ENCODE measurements around the gene ISG20L2.
"Not testable (repeated sequence)": the region's sequence is repeated elsewhere in the genome, so short reads cannot be mapped to it uniquely, and the experiment has no call there.

Gene ISG20L2, protein sequence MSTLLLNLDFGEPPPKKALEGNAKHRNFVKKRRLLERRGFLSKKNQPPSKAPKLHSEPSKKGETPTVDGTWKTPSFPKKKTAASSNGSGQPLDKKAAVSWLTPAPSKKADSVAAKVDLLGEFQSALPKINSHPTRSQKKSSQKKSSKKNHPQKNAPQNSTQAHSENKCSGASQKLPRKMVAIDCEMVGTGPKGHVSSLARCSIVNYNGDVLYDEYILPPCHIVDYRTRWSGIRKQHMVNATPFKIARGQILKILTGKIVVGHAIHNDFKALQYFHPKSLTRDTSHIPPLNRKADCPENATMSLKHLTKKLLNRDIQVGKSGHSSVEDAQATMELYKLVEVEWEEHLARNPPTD

DNA sequence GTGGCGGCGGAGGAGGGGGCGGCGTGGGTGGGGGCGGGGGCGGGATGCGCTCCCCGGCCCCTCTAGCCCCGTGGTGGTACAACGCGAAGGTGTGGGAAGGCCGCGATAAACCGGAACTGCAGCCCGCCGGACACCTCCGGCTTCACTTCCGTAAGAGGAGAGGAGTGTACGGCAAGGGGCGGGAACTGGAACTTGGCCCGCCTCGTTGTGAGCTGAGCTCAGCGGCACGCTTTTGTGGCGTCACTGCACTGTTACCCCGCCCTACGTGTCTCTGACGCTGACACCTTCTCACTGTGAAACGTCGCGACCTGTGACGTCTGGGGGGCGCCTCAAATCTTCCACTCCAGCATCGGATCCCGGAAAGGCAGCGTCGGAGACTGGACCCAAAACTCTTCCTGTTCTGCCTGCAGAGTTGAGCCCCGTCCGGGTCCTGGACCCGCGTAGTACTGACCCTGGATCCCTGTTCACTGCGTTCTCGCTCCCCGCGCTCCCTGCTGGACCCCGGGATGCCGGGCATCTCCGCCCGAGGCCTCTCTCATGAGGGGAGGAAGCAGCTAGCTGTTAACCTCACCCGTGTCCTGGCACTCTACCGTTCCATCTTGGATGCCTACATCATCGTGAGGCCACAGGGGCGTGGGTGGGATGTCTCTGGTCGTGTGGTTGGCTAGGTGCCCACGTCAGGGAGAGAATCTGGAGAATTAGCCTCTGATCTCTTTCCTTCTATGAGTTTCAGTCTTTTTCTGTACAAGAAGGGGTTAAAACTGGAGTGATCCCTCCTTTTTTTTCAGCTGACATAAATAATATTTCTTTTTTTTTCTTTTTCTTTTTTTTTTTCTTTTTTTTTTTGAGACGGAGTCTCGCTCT is at the start of gene ISG20L2:
ISG20L2 (minus strand) TSS at position 168 of the 864 bp plus-strand sequence. CDS start 1,114 bp downstream, outside the sequence.
- DNase-seq = peak; percentile 97

DNA sequence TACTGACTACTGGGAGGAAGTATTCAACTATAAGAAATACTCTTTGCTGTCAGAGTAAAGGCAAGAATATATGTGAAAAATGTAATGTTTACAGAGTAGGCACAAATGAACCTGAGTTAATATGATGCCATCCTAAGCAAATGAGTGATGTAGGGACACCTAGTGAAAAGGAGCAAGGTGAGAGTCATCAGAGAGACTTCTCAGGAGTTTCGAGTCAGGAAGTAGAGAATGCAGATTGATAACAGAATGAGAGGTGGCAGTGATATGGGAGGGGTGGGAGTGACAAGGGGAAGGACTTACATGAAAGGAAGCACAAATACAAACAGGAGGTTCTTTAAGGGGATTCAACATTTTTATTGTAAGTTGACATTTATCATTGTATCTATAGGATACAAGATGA is 49.0 kb upstream of the ISG20L2 start:
- DNase-seq = no peak

DNA sequence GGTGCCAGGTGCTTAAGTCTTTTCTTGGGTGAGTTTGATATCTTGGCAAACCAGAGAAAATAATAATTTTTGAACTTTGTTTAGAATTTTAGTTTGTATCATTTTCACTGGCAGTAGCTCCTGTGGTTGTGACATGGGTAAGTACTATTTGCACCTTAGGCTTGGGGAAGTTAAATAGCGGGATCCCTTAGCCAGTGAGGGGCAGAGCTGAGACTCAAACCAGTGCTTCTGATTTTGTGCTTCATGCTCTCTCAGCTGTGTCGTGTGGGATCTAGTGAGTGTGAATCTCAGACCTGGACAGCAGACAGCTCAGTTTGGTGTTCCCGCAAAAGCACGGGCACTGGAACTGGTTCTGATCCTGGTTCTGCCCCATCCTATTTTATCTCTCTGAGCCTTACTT is 48.4 kb upstream of the ISG20L2 start:
- no peak for DNase-seq

DNA sequence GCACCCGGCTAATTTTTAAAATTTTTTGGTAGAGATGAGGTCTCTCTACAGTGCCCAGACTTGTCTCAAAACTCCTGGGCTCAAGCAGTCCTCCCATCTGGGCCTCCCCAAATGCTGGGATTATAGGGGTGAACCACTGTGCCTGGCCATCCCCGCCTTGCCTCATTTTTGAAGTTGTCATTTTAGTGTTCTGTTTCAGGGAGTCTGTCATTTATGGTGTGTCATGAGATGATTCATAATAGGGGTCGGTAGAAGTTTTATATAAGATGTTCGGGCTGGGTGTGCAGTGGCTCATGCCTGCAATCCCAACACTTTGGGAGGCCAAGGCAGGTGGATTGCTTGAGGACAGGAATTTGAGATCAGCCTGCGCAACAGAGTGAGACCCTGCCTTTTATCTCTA is 47.2 kb upstream of the ISG20L2 start:
- DNase-seq = no peak

DNA sequence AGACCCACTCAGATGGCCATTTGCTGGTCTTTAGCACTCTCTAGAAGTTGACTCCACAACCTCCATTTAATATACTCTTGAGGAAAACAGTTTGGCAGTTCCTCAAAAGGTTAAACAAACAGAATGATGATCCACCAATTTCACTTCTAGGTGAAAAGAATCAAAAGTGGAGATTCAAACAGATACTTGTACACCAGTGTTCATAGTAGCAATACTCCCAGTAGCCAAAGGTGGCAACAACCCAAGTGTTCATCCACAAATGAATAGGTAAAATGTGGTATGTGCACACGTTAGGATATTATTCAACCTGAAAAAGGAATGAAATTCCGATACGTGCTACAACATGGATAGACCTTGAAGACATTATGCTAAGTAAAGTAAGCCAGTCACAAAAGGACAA is 45.0 kb upstream of the ISG20L2 start:
- no peak for DNase-seq

DNA sequence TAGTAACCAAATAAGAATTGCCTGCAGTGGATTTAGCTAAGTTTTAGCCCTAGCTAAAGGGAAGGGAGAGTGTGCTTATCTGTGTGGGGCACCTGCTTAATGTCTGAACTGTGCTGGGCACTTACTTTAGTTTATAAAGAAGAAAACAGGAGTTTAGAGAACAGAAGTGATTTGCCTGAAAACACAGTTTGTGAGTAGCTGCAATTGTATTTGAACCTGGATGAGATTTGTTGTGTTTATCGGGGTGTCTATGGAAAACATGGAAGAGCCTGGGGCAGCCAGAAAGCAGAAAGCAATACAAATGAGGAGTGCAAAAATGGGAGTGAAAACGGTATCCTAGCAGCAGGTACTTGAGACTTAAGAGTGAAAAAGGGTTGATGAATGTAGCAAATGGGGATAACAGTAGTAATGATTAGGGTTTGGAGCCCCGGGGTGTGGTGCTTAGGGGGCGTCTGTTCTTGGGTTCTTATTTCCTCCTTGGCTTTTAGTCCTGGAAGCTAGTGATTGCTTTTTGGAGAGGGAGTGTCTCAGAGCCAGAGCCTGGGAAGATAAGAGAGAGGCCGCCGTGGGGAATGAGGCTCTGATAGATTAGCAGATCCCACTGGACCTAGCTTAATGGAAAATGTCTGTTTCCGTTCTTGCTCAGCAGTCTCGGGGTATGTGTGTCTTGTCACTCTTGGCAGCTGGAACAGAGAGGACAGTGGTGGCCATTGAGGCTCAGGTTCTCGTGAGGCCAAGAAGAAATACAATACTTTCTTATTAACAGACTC is 44.3 kb upstream of the ISG20L2 start:
- DNase-seq = no peak

DNA sequence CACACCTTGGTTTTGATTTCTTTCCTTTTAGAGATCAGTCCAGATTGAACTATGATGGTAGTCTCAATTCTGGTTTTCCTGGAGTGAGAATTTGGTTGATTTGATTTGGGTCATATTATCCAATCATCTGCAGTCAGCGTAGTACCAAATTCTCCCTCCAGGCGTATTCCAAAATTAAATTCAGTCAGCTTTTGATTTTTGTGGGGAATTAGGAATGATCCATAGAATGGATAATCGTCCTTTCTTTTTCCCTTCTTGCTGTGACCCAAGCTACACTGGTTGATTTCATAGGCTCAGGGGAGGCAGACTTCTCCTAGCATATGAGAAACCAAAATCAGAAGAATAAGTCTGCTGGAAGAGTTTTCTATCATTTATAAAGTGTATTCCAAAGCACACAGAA is 43.7 kb upstream of the ISG20L2 start:
- DNase-seq = no peak

DNA sequence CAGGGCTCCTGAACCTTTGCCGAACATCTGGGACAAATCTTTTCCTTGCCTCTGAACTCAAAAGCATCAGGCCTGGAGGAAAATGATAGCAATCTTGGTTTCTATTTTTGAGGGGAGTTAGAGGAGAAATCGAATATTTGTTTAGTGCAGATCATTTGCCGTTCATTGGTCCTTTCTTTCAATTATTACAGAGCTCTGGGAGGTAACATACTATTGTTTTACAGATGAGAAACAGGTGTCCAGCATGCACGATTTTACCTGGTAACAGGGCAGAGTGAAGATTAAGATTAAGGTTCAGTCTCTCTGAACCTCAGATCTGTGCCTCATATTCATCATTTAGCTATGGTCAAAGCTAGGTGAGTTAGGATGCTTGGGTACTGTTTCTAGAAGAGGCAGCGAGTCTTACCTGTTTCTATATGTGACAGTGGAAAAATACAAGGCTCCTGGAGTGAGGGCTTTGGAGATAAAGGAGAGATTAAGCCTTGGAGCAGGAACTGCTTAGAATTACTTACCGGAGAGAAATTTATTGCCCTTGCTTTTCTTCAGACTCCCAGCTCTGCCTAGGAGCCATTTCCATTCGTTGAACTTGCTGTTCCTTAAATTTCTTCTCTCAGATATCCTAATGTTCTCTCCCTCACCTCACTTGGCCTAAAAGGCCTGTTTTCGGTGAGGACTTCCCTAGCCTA is 40.2 kb upstream of the ISG20L2 start:
- DNase-seq = no peak

DNA sequence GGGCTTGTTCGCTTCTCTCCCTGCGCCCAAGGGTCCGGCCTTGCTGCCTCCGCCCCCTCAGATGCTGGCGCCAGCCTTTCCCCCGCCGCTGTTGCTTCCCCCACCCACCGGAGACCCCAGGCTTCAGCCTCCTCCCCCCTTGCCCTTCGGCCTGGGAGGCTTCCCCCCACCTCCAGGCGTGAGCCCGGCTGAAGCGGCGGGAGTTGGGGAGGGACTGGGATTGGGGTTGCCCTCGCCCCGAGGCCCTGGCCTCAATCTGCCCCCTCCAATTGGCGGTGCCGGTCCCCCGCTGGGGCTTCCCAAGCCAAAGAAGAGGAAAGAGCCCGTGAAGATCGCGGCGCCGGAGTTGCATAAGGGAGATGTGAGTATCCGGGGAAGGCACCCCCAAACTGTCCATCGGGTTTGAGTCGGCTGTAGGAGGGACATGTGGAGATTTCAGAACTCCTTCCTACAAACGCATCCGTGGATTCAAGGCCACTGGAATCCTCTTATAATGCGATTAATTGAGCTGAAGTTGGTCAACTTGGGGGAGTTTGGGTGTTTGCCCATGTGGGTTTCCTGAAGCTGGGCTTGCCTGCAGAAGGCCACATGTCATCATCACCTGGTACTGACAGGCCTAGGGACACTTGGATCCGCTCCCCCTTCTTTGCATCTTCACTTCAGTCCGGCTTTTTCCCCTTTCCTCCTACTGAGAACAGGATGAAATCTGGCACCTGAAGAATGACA is 39.5 kb upstream of the ISG20L2 start:
- DNase-seq = no peak

DNA sequence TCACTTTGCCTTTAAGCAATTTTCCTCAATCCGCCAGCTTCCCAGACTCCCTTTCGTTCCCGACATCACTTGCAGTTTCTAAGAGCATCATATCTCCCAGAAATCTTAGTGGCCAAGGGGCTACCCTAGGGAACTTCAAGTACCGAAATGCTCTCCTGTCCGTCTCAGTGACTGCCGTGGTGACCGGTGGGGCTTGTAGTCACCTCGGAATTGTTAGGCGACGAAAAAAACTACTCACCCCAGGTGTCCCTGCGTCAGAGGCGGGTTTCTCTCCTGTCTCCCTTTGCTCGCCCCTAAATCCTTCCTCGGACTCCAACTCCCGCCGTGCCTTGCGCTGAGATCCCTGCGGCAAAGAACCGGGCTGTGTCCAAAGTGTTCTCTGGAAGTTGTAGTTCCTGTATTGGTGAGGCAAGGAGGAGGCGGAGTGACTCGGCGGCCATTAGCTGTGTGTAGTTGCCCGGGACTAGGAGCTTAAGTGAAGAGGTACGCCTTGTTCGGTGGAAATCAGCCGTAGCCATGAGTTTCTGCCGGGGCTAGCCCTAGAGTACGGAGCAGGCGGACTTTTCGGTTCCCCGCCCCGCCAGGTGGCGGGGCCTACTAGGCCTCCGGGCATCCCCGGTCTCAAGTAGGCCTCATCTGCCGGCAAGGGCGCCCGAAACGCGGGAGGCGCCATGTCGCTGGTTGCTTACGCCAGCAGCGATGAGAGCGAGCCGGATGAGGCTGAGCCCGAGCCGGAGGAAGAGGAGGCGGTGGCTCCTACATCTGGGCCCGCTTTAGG is 38.7 kb upstream of the ISG20L2 start, which contains the start of gene PRCC:
PRCC (plus strand) TSS at position 435 of the 778 bp plus-strand sequence; CDS start at position 672, 237 bp downstream.
- DNase-seq = peak; percentile 99

DNA sequence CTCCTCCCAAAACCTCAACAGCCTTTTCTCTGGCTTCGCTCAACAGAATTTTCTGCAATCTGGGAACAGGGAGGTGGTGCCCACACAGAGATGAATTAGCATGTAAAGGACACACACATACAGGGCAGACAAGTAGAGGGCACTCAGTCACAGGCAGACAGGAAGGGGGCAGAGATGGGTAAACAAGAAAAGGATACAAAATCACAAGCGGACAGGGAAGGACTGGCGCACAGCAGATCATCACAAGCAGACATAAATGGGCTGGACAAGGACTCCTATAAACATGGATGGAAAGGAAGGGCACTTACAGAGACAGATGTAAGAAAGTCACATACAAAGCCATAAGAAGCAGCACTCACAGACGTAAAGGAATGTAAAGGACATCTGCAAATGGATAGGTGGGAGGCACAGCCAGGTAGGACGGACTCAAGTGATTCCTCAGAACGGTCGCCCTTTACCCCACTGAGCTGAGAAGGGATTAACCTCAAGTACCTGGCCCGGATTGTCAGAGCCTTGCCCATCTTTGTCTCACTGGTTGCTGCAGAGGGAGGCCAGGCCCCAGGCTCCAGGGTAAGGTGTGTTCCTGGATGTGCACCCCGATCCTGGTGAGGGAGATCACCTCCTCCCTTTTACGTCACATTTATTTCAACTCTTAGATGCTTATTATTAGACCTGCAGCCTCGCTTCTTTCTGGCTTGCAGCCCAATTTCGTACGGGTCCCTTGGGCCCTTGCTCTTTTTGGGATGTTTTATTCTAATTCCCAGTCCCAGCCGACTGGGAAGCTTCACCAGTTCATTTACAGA is 37.9 kb upstream of the ISG20L2 start:
- DNase-seq = no peak

DNA sequence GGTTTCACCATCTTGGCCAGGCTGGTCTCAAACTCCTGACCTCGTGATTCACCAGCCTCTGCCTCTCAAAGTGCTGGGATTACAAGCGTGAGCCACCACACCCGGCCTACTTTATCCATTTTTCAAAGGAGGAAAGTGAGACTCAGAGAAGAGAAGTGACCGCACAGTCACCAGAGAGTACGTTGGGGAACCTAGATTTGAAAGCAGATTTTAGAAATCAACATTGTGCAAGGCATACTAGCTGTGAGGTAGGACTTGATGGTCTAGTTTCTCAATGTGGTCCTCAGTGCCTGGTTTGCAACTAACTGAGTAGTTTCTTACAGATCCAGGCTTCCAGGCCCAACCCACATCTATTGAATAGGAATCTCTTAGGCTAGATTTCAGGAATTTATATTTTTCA is 37.1 kb upstream of the ISG20L2 start:
- DNase-seq = no peak

DNA sequence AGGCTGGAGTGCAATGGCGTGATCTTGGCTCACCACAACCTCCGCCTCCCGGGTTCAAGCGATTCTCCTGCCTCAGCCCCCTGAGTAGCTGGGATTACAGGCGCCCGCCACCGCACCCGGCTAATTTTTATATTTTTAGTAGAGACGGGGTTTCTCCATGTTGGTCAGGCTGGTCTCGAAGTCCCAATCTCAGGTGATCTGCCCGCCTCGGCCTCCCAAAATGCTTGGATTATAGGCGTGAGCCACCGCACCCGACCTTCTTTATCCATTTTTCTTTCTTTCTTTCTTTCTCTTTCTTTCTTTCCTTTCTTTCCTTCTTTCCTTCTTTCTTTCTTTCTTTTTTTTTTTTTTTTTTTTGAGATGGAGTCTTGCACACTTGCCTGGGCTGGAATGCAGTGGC is 36.6 kb upstream of the ISG20L2 start:
- DNase-seq = not testable (repeated sequence)

DNA sequence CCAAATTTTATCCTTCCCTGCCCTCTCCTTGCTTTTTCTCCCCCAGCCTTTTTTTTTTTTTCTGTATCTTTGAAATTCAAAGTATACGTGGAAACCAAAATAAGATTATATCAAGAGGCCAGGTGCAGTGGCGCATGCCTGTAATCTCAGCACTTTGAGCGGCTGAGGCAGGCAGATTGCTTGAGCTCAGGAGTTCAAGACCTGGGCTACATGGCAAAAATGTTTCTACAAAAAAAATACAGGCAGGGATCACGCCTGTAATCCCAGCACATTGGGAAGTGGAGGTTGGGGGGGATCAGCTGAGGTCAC is 32.2 kb upstream of the ISG20L2 start:
- DNase-seq = no peak

DNA sequence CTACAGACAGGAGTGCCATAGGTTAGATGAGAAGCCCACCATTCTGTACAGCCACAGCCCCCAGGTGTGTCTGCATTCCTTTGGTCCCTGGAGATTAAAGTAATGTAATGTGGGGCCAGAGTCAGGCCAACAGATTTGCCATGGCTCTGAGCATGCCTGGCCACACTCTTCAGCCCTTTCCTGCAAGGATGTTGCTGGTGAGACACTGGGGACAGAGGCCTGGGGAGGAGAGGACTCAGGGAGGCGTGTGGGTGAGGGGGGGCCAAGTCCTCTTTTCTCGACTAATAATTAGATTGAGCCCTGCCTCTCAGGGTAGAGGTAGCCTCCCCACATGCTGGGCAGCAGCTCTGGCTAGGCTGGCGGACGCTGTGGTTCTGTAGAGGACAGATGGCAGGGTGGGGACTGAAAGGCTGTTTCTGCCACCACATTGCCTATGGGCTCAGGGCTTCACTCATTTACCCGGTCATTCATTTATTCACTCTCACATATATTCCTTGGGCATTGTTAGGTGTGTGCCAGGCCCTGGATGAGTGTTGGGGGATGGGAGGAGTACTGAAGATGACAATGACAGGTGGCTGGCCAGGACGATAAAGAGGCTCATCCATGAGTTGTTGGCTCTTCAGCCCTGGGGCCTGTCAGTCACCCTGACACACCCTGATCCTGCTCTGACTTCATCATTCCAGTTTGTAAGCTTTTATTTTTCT is 31.7 kb upstream of the ISG20L2 start:
- no peak for DNase-seq

DNA sequence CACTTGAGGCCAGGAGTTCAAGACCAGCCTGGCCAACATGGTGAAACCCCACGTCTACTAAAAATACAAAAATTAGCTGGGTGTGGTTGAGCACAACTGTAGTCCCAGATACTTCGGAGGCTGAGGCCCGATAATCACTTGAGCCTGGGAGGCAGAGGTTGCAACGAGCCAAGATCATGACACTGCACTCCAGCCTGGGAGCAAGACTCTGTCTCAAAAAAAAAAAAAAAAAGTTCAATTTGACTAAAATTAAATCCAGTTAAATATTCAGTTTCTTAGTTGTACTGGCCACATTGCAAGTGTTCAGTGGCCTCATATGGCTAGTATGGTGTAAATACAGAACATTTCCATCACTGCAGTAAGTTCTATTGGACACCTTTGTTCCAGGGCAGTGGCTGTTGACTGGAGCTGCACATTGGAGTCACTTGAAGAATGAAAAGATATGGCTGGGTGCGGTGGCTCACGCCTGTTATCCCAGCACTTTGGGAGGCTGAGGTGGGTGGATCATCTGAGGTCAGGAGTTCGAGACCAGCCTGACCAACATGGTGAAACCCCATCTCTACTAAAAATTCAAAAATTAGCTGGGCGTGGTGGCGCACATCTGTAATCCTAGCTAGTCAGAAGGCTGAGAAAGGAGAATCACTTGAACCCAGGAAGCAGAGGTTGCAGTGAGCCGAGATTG is 29.1 kb upstream of the ISG20L2 start:
- DNase-seq = not testable (repeated sequence)

DNA sequence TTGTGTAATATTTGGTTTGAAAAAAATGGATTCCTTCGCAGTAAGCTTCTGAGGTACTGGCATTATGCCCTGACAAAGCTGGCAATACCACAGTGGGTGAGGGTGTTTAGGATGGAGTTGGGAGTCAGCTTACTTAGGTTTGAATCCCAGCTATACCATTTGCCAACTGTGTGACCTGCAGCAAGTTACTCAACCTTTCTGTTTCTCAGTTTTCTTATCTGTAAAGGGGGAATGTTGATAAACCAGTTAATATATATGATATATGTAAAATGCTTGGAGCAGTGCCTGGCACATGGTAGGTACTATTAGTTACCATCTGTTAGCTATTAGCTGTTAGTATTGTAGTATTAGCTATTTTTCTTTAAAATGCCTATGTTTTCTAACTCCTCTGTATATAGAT is 27.8 kb upstream of the ISG20L2 start:
- DNase-seq = no peak

DNA sequence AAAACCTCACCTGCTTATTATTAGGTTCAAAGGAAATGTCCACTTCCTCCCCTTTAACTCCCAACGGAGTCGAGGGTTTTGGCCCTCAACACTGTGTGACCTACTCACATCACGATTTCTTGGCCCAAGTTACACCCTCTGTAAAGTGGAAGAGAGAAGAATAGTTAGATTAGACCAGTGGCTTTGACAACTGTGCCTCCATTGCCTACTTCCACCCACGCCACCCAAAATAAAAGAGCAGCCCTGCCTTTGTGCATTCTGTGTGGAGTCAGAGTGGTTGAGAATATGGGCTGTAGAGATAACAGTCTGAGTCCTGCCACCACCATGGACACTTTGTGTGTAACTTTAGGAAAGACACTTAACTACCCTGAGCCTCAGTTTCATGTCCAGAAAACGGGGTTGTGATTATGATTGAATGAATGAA is 27.0 kb upstream of the ISG20L2 start:
- no peak for DNase-seq

DNA sequence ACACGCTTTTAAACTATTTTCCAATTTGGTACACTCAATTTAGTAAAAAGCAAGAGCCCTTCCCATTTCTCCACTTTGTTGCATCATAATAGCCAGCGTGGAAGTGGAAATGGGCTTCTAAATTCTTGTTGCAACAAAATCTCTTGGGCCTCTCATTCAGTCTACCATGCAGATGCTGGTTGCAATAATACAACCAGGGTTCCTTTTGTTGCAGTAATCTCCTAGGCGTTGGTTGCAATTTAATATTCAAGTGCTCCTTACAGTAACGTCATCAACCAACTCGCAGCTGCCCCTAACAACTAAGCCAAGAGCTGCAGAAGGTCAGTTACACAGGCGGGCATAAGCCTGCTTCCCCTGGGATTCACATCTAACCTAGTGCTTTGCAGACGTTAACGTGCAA is 25.7 kb upstream of the ISG20L2 start:
- DNase-seq = no peak

Measured in GDM1 (cell line).